ENCODE results near the gene KCNJ11. TPM values are rescaled to one million over a fixed set of nuclear protein-coding genes. Genes with fewer than 3 reads are reported as not detected.

Gene KCNJ11
- total and polyA plus RNA-seq, 10 donors, result 0.13 to 3.8 (median 1.5) TPM; not detected in 1

GRCh38 chr11:17389211-17389956 lies 925 bp upstream of the KCNJ11 start:
- peak overlapping the region in 4 of 8 donors; percentile 10 to 65 (median 38) for H3K27ac ChIP-seq
- H3K4me1 ChIP-seq, result peaks cover 0 to 28% (median 12%) of the 10 kb centered on the region in 6 donors
- no peaks in the 10 kb centered on the region for H3K9me3 ChIP-seq
- no peaks in the 10 kb centered on the region for H3K36me3 ChIP-seq
- peaks cover 0 to 36% (median 0%) of the 10 kb centered on the region in 7 donors for H3K27me3 ChIP-seq (replicated peaks in 1 of 7)
- TF ChIP-seq POLR2AphosphoS5 (IDR thresholded peaks at IDR 0.05) (peak in 2 of 3 donors; percentile 39 to 44), CTCF (IDR thresholded peaks at IDR 0.05 in 8 of 11, conservative IDR thresholded peaks at IDR 0.05 in 3 of 11) (peak in 10 of 11 experiments; percentile 8 to 92 (median 86)), POLR2A (IDR thresholded peaks at IDR 0.05) (no peak)
- intact Hi-C loops (cut with DNase I; ENCODE audit: low total_unique reads), result no loop called here
- WGBS, 5 donors, result 2 to 8% (median 3%) methylated on average over 13 to 55 of the region's 55 CpGs
- H3K4me3 ChIP-seq, result peak overlapping the region; percentile 38 to 79 (median 51)
- DNase-seq, result peak; percentile 94

- Histone ChIP-seq H3K36me3 (no peaks in the 10 kb centered on the region), H3K9me3 (no peaks in the 10 kb centered on the region), H3K4me1 (peaks cover 0 to 34% (median 12%) of the 10 kb centered on the region in 6 donors), H3K4me3 (no peak overlapping the region), H3K27me3 (replicated peaks in 1 of 7) (peaks cover 0 to 40% (median 0%) of the 10 kb centered on the region in 7 donors), H3K27ac (no peak overlapping the region)
- 76 to 92% (median 81%) methylated on average over 18 to 20 of the region's 20 CpGs for WGBS, 5 donors
- intact Hi-C loops (cut with DNase I; ENCODE audit: low total_unique reads), result no loop called here
- DNase-seq, result peak; percentile 82
- no peak for TF ChIP-seq CTCF (IDR thresholded peaks at IDR 0.05 in 8 of 11, conservative IDR thresholded peaks at IDR 0.05 in 3 of 11)
Observed at GRCh38 chr11:17387811-17388210, 648 bp downstream of the KCNJ11 start.

- intact Hi-C loops (cut with DNase I; ENCODE audit: low total_unique reads), result no loop called here
- Histone ChIP-seq H3K9me3 (no peaks in the 10 kb centered on the region), H3K4me1 (peaks cover 0 to 34% (median 12%) of the 10 kb centered on the region in 6 donors), H3K4me3 (no peak overlapping the region), H3K27ac (no peak overlapping the region), H3K27me3 (replicated peaks in 1 of 7) (peaks cover 0 to 40% (median 0%) of the 10 kb centered on the region in 7 donors), H3K36me3 (no peaks in the 10 kb centered on the region)
- peak; percentile 78 for DNase-seq
- TF ChIP-seq CTCF (IDR thresholded peaks at IDR 0.05 in 8 of 11, conservative IDR thresholded peaks at IDR 0.05 in 3 of 11) (no peak), POLR2AphosphoS5 (IDR thresholded peaks at IDR 0.05) (no peak), POLR2A (IDR thresholded peaks at IDR 0.05) (no peak)
- WGBS, 5 donors, result 96 to 98% (median 96%) methylated on average over 19 to 20 of the region's 20 CpGs
Observed at GRCh38 chr11:17387254-17387653, 1.2 kb downstream of the KCNJ11 start.

- H3K4me1 ChIP-seq, result peaks cover 0 to 34% (median 12%) of the 10 kb centered on the region in 6 donors
- H3K27me3 ChIP-seq (replicated peaks in 1 of 7), result peaks cover 0 to 40% (median 0%) of the 10 kb centered on the region in 7 donors
- peak; percentile 78 for DNase-seq
- H3K4me3 ChIP-seq, result no peak overlapping the region
- TF ChIP-seq CTCF (IDR thresholded peaks at IDR 0.05 in 8 of 11, conservative IDR thresholded peaks at IDR 0.05 in 3 of 11) (peak in 9 of 11 experiments; percentile 32 to 68 (median 55)), POLR2AphosphoS5 (IDR thresholded peaks at IDR 0.05) (no peak), POLR2A (IDR thresholded peaks at IDR 0.05) (no peak)
- H3K9me3 ChIP-seq, result no peaks in the 10 kb centered on the region
- no peak overlapping the region for H3K27ac ChIP-seq
- no peaks in the 10 kb centered on the region for H3K36me3 ChIP-seq
- 72 to 76% (median 74%) methylated on average over 15 to 23 of the region's 23 CpGs for WGBS, 5 donors
- intact Hi-C loops (cut with DNase I; ENCODE audit: low total_unique reads), result no loop called here
Observed at GRCh38 chr11:17386331-17387084, 2.0 kb downstream of the KCNJ11 start.
